ENCODE measurements around the gene TRAPPC2L.
A peak's percentile ranks its signal among the peaks of the same experiment; 100 is the strongest.

Gene TRAPPC2L

DNA sequence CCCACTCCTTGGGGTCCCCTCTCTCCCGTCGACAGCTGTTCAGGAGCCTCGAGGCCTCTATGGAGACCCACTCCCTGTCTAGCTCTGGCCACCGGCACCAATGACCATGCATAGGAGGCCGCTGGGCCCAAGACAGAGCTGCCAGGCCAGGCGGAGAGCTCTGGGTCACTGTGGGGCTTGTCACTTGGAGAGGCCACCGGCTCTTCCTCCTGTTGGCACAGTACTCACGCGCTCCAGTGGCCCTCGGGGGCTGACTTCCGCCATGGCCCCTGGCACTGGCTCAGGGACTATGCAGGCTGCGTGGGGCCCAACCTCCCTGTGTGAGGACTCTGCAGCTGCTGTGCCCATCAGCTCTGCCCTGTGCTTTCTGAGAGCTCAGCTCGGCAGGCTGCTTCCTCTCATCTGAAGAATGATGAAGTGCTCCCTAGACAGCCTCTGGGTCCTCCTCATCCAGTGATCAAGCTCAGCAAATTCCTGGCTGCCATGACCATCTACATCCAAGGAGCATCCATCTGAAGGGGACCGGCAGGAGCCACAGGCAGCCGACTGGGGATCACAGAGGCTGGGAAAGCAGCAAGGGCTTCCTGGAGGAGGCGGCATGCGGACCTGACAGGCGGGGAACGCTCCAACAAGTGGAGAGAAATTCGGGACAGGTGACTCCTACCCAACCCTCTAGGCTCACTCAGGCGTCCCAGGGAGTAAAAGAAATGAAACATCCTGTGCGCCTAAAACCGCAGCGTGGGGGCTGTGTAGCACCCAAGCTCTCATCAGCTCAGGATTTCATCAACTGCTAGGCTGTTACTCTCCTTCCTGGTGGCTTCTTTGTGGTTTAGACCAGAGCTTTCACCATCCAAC is 17.0 kb upstream of the TRAPPC2L start:
- DNase-seq: no peak

DNA sequence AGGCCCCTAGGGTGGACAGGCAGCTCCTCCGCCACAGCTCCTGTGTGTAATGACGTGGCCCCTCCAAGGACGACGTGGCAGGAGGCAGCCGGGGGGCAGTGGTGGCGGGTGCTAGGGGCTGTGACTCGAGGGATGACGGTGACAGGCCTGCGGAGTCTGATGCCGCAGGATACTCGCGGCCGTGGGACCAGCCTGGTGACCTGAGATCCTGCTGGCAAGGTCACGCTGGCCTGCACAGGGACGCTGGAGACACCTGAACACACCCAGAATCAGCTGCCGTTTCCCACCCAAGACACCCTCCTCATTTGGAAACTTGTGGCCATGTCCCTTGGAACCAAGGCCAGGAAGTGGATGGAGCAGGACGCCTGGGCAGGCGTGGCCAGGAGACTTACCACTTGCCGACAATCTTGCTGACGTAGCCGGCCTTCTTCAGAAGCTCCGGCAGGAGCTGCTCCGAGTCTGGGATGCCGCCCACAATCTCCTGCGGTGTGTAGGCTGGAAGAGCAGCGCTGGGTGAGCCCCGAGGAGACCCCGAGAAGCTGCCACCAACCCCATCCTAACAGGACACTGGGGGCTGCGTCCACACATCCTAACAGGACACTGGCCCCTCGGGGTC is 16.2 kb upstream of the TRAPPC2L start:
- DNase-seq: no peak

DNA sequence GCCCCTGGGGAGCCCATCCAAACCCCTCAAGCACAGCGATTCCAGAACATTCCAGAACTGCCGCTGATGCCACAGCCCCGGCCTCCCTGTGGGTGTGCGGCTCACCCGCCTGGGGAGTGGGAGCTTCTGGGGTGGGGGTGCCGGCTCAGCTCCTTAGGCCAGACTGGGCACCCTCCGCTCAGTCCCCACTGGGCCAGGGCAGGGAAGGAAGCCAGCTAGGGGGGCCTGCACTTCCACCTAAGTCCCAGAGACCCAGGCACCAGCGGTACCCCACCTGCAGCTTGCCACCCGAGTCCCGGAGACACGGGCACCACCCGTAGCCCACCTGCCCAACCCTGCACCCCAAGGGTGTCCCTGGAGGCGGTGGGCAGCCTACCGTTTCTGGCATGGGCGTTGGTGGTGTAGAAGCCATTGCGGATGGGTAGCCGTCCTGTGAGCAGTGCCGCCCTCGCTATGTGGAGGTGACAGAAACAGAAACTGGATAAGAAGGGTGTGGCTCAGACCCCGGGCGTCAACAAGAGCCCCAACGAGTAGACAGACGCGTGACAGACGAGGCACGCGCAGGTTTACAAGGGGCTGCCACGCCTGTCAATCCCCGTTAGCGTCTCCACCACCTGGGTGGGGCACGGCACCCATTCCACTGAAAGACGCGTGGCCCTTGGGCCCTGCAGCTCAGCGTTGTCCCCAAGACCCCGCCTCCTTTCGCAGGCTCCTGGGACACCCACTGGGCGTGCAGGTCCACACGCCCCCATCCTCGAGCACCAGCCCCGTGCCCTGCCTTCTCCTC is 15.2 kb upstream of the TRAPPC2L start:
- DNase-seq: no peak

GRCh38 chr16:88842308-88842756 is 14.6 kb upstream of the TRAPPC2L start:
- no peak for DNase-seq

- DNase-seq: no peak
These were observed 14.1 kb upstream of the TRAPPC2L start for GRCh38 chr16:88842806-88843205.

GRCh38 chr16:88843256-88843655 is 13.7 kb upstream of the TRAPPC2L start:
- DNase-seq: no peak

GRCh38 chr16:88844419-88845036 is 12.4 kb upstream of the TRAPPC2L start:
- DNase-seq: no peak

DNA sequence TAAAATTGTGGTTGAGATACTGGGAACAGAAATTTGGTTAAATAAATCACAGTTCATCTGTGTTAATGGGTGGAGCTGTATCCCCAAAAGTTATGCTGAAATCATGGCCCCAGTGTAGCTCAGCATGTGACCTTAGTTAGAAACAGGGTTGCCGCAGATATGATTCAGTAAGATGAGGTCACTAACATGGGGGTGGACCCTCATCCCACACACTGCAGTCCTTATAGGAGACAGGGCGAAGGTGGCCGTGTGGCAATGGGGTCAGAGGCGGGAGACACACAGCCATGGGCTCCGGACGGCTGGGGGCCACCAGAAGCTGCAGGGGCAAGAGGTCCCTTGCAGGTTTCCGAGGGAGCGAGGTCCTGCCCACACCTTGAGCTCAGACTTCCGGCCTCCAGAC is 10.8 kb upstream of the TRAPPC2L start:
- no peak for DNase-seq

- no peak for DNase-seq
These were observed 9.3 kb upstream of the TRAPPC2L start for GRCh38 chr16:88847654-88848053.

DNA sequence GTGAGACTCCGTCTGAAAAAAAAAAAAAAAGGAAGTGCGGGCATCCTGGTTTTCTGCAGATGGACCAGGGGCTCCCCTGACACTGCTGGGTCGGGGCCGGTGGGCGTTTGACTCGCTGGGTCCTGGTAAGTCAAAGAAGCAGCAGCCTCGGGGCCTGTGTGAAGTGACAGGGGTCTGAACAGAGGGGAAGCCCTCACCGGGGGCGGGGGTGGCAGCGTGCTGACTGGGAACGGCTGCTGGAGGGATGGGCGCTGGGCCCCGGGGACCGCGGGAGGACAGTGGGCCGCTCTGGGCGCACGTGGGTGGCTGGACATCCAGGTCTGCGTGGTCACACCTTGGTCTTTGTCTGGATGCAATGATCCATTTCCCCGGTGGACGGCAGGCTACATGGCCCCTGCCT is 8.4 kb upstream of the TRAPPC2L start:
- no peak for DNase-seq

DNA sequence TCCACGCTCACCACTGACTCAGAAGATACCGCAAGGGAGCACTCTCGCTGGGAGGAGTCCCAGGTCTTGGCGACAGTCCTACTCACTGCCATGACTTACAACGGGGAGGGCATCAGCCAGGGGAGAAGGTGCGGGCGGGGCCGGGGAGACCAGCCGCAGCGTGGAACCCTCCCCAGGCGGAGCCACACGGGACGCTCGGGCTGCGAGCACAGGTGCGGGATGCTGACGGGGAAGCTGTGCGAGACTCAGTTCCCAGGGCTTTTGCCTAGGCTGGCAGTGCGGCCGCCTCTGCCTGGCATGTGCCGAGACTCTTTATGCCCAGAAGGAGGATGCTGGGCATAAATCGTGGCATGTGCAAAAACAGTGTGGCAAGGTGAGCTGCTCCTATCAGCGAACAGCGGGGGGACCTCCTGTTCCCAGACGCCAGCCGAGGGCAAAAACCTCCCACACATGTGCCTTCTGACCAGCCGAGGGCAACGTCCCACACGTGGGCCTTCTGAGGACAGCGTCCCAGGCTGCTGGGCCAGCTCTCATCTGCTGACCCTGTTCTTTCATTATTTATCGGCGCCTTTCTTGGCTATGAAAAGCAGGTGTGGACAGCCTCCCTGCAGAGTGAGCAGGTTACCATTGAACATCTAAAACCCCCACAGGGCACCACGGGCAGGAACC is 6.3 kb upstream of the TRAPPC2L start:
- DNase-seq: no peak

DNA sequence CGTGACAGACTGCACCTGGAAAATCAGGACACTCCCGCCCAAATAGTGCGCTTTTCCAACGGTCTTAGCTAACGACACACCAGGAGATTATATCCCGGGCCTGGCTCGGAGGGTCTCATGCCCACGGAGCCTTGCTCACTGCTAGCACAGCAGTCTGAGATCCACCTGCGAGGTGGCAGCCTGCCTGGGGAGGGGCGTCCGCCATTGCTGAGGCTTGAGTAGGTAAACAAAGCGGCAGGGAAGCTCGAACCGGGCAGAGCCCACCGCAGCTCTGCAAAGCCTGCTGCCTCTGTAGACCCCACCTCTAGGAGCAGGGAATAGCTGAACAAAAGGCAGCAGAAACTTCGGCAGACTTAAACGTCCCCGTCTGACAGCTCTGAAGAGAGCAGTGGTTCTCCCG is 5.3 kb upstream of the TRAPPC2L start:
- no peak for DNase-seq

DNA sequence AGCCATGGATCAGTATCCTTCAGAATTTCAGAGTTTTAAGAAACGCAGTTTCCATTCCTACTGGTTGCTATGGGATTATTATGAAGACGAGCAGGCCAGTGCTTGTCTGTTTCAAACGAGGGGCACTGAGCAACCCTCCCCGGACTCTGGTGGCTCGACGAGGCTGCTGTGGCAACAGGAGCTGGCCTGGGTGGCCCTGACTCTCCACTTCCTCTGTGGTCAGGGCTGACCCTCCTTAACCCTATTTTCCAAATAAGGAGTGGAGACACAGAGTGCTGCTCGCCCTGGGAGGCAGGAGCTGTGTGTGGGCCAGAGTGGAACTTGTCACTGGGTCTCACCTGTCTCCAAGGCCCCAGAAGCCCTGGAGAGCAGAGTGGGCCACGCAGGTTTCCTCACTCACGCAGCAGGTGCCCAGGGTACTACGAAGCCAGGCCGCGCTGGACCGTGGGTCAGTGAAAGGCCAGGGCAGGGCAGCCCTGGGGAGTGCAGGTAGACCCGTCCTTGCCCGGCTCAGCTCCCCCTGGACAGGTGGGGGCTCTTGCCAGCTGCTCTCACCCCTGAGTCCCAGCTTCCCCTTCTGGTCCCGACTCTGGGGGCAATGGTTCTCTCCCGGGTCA is 3.5 kb upstream of the TRAPPC2L start:
- DNase-seq: no peak

DNA sequence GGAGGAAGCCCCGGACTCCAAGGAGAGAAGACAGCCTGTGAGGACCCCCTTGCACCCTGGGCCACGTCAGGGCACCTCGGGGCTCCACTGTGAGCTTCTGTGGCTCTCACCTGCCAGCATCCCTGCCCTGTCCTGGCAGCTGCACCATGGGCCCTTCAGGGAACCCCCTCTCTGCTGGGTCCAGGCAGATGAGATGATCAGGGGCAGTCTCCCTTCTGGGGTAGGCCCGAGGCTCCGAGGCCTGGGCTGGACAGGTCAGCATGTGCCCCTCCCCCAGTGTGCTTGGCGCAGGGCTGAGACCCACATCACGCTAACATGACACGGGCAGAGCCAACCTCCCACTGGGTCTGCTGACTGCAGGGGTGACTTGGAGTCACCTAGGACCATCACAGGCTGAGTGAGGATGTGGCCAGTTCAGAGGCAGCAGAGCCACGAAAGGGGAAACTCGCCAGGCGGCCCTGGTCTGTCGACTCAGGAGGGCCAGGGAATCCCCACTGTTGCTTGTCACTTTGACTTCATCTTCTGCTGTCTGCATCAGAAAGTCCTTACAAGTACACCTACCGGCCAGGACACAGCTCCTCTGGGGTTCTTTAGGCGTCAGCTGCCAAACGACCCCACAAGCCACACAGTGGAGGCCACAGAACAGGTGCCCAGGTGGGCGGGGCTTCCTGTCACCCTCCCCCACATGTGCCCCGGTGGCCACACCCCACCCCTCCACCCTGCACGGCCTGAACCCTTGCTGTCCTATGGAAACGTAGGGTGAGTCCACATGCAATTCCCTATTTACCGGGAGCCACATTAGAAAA is 2.4 kb upstream of the TRAPPC2L start:
- DNase-seq: peak; percentile 13

DNA sequence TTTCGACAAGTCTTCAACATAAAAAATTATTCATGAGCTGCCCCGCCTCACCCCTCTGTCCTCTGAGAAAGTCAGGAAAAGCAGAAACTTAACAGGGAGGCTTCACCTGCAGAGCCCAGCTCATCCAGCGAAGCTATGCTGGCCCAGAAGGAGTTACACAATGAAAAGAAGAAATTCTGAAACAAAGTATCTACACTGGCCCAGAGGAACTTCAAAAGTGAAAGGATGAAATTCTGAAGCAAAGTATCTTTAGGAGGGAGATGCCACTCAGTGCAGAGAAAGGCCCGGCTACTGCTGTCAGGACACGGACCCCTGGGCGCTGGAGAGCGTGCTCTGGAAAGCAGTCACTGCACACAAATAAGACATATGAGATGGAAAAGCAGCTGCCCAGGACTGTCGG is 1.8 kb upstream of the TRAPPC2L start:
- DNase-seq: no peak

DNA sequence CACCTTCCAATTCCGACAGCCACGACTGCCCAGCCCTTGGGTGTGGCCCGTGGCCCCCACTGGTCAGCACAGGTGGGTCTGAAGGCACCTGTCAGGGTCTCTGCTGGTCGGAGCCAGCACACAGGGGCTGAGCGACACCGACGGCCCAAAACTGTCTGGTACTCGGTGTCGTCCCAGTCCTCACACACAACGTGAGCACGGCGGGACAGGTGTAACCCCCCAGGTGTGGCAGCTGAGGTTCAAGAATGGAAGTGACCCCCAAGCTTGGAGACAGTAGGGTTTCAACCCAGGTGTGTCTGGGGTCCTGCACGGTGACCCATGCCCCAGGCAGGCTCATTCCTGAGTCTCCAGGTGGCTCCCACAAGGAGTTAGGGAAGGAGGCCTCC is 1.2 kb upstream of the TRAPPC2L start:
- DNase-seq: no peak

- DNase-seq: no peak
These were observed 652 bp upstream of the TRAPPC2L start for GRCh38 chr16:88856122-88856827.

GRCh38 chr16:88857728-88858339 is 907 bp downstream of the TRAPPC2L start:
- peak; percentile 88 for DNase-seq

- DNase-seq: no peak
These were observed 2.6 kb downstream of the TRAPPC2L start for GRCh38 chr16:88859381-88860091.

DNA sequence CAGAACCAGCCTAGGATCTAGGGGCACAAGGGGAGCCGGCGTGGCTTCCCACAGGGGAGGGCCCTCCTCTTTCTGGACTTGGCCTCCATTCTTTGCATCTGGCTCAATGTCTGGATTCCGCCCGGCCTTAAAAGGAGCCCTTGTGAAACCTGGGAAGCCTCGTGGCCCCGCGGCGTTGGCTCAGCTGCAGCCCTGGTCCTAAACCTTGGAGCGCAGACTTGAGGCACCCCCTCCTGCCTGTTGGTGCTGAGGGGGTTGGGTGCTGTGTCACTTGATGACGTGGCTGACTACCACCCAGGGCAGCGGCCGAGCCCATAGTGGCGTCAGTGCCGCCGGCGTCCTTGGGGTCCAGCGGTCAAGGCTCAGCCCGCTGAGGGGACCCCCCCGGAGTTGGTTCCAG is 4.4 kb downstream of the TRAPPC2L start:
- DNase-seq: no peak
